Measurements from ENCODE around the gene SLC66A2.

- TF ChIP-seq CTCF (IDR thresholded peaks at IDR 0.05; ENCODE audit: insufficient read depth, low read length, poor library complexity, severe bottlenecking), result peak; percentile 16
- no peak for TF ChIP-seq EZH2phosphoT487 (conservative IDR thresholded peaks at IDR 0.05; ENCODE audit: low read length)
These were observed at the start of gene SLC66A2 for GRCh38 chr18:79951545-79952455.

Measured in SU-DHL-6 (cell line).